Subcutaneous abdominal adipose tissue (tissue), 5 donors: ENCODE results near the gene AGGF1.
A peak's percentile ranks its signal among the peaks of the same experiment; 100 is the strongest.
"Not testable (repeated sequence)": the region's sequence is repeated elsewhere in the genome, so short reads cannot be mapped to it uniquely, and the experiment has no call there.

Experiments
- H3K27ac ChIP-seq: one replicate; pipeline ENCODE4 v1.7.0; 2013; ENCODE audit warnings: low read depth, mild to moderate bottlenecking, inconsistent platforms, low read length, moderate library complexity
- H3K27me3 ChIP-seq, 5 donors: one replicate each; pipeline ENCODE4 v1.7.0; 2013; ENCODE audit warnings: low read length in 5 of 5, inconsistent platforms in 1 of 5; ENCODE audit not compliant: control insufficient read depth in 5 of 5, insufficient read depth in 4 of 5
- H3K36me3 ChIP-seq, 5 donors: one replicate each; pipeline ENCODE4 v1.7.0; 2013; ENCODE audit warnings: low read length in 5 of 5; ENCODE audit not compliant: control insufficient read depth in 5 of 5, insufficient read depth in 5 of 5
- H3K4me1 ChIP-seq, 5 donors: one replicate each; pipeline ENCODE4 v1.7.0; 2013; ENCODE audit warnings: low read length in 5 of 5, mild to moderate bottlenecking in 3 of 5, moderate library complexity in 1 of 5; ENCODE audit not compliant: control insufficient read depth in 5 of 5, insufficient read depth in 5 of 5
- H3K4me3 ChIP-seq, 5 donors: one replicate each; pipeline ENCODE4 v1.7.0; 2013; ENCODE audit warnings: low read length in 5 of 5, low read depth in 1 of 5
- H3K9ac ChIP-seq, 5 donors: one replicate each; pipeline ENCODE4 v1.7.0; 2013; ENCODE audit warnings: low read length in 5 of 5, mild to moderate bottlenecking in 4 of 5, moderate library complexity in 3 of 5
- H3K9me3 ChIP-seq, 5 donors: one replicate each; pipeline ENCODE4 v1.7.0; 2013; ENCODE audit warnings: low read length in 5 of 5; ENCODE audit not compliant: control insufficient read depth in 5 of 5
- donor health status: healthy.
- donor health status: healthy.
- donor health status: healthy.
- donor health status: healthy.
- donor health status: healthy.

Gene AGGF1

GRCh38 chr5:77064040-77064439 lies 33.8 kb downstream of the AGGF1 start:
- Histone ChIP-seq H3K36me3 (peaks cover 34 to 63% (median 45%) of the 10 kb centered on the region in 5 donors), H3K27me3 (no peaks in the 10 kb centered on the region), H3K9ac (no peak overlapping the region), H3K27ac (no peak overlapping the region), H3K9me3 (no peaks in the 10 kb centered on the region), H3K4me1 (peaks cover 0 to 15% (median 5%) of the 10 kb centered on the region in 5 donors), H3K4me3 (no peak overlapping the region)

- H3K9me3 ChIP-seq: no peaks in the 10 kb centered on the region
- no peaks in the 10 kb centered on the region for H3K27me3 ChIP-seq
- peaks cover 0 to 15% (median 5%) of the 10 kb centered on the region in 5 donors for H3K4me1 ChIP-seq
- H3K36me3 ChIP-seq: peaks cover 26 to 52% (median 34%) of the 10 kb centered on the region in 5 donors
- H3K9ac ChIP-seq: no peak overlapping the region
- no peak overlapping the region for H3K27ac ChIP-seq
- no peak overlapping the region for H3K4me3 ChIP-seq
Observed at GRCh38 chr5:77065256-77065655, 35.1 kb downstream of the AGGF1 start.

- H3K4me3 ChIP-seq: no peak overlapping the region
- H3K9ac ChIP-seq: no peak overlapping the region
- no peaks in the 10 kb centered on the region for H3K9me3 ChIP-seq
- H3K4me1 ChIP-seq: peaks cover 0 to 15% (median 5%) of the 10 kb centered on the region in 5 donors
- no peak overlapping the region for H3K27ac ChIP-seq
- H3K27me3 ChIP-seq: no peaks in the 10 kb centered on the region
- H3K36me3 ChIP-seq: peaks cover 24 to 45% (median 27%) of the 10 kb centered on the region in 5 donors
Observed at GRCh38 chr5:77066184-77066583, 36.0 kb downstream of the AGGF1 start.

- Histone ChIP-seq H3K9me3 (no peaks in the 10 kb centered on the region), H3K27me3 (no peaks in the 10 kb centered on the region), H3K36me3 (peaks cover 17 to 37% (median 20%) of the 10 kb centered on the region in 5 donors), H3K27ac (no peak overlapping the region), H3K4me1 (peaks cover 0 to 15% (median 5%) of the 10 kb centered on the region in 5 donors), H3K4me3 (no peak overlapping the region), H3K9ac (no peak overlapping the region)
Observed at GRCh38 chr5:77066823-77067442, 36.7 kb downstream of the AGGF1 start.

- H3K27me3 ChIP-seq: no peaks in the 10 kb centered on the region
- no peaks in the 10 kb centered on the region for H3K9me3 ChIP-seq
- peaks cover 0 to 7% (median 0%) of the 10 kb centered on the region in 5 donors for H3K36me3 ChIP-seq
- no peak overlapping the region for H3K4me3 ChIP-seq
- no peak overlapping the region for H3K9ac ChIP-seq
- H3K27ac ChIP-seq: no peak overlapping the region
- peaks cover 0 to 15% (median 13%) of the 10 kb centered on the region in 5 donors for H3K4me1 ChIP-seq
Observed at GRCh38 chr5:77073667-77074066, 43.5 kb downstream of the AGGF1 start.

GRCh38 chr5:77074745-77075144 lies 44.5 kb downstream of the AGGF1 start:
- H3K4me3 ChIP-seq: no peak overlapping the region
- H3K27ac ChIP-seq: no peak overlapping the region
- H3K27me3 ChIP-seq: no peaks in the 10 kb centered on the region
- peaks cover 0 to 15% (median 13%) of the 10 kb centered on the region in 5 donors for H3K4me1 ChIP-seq
- H3K36me3 ChIP-seq: peaks cover 0 to 7% (median 0%) of the 10 kb centered on the region in 5 donors
- no peaks in the 10 kb centered on the region for H3K9me3 ChIP-seq
- H3K9ac ChIP-seq: no peak overlapping the region

GRCh38 chr5:77076961-77077828 lies 47.0 kb downstream of the AGGF1 start:
- peaks cover 0 to 15% (median 13%) of the 10 kb centered on the region in 5 donors for H3K4me1 ChIP-seq
- peak overlapping the region in 4 of 5 donors; percentile 41 to 76 (median 62) for H3K9ac ChIP-seq
- H3K27ac ChIP-seq: peak overlapping the region; percentile 77
- H3K9me3 ChIP-seq: no peaks in the 10 kb centered on the region
- peaks cover 0 to 4% (median 0%) of the 10 kb centered on the region in 5 donors for H3K36me3 ChIP-seq
- H3K4me3 ChIP-seq: peak overlapping the region; percentile 58 to 77 (median 70)
- no peaks in the 10 kb centered on the region for H3K27me3 ChIP-seq

GRCh38 chr5:77077829-77078176 lies 47.6 kb downstream of the AGGF1 start:
- Histone ChIP-seq H3K9ac (peak overlapping the region in 4 of 5 donors; percentile 44 to 62 (median 52)), H3K9me3 (no peaks in the 10 kb centered on the region), H3K27ac (peak overlapping the region; percentile 35), H3K27me3 (no peaks in the 10 kb centered on the region), H3K4me1 (peaks cover 0 to 15% (median 13%) of the 10 kb centered on the region in 5 donors), H3K4me3 (peak overlapping the region in 4 of 5 donors; percentile 67 to 77 (median 72)), H3K36me3 (peaks cover 0 to 4% (median 0%) of the 10 kb centered on the region in 5 donors)

GRCh38 chr5:77080479-77080878 lies 50.3 kb downstream of the AGGF1 start:
- H3K27ac ChIP-seq, H3K9me3 ChIP-seq, H3K9ac ChIP-seq, H3K27me3 ChIP-seq, H3K36me3 ChIP-seq, H3K4me3 ChIP-seq: not testable (repeated sequence)
- peaks cover 0 to 18% (median 15%) of the 10 kb centered on the region in 5 donors for H3K4me1 ChIP-seq

GRCh38 chr5:77080905-77081304 lies 50.7 kb downstream of the AGGF1 start:
- H3K36me3 ChIP-seq: peaks cover 0 to 8% (median 3%) of the 10 kb centered on the region in 5 donors
- H3K4me3 ChIP-seq: no peak overlapping the region
- H3K27ac ChIP-seq: no peak overlapping the region
- no peaks in the 10 kb centered on the region for H3K9me3 ChIP-seq
- peaks cover 0 to 23% (median 17%) of the 10 kb centered on the region in 5 donors for H3K4me1 ChIP-seq
- H3K9ac ChIP-seq: no peak overlapping the region
- H3K27me3 ChIP-seq: no peaks in the 10 kb centered on the region
